HT1080 (cell line): ENCODE measurements around the gene DDTL. TPM values are rescaled to one million over a fixed set of nuclear protein-coding genes. Genes with fewer than 3 reads are reported as not detected.
A peak's percentile ranks its signal among the peaks of the same experiment; 100 is the strongest.
"Not testable (repeated sequence)": the region's sequence is repeated elsewhere in the genome, so short reads cannot be mapped to it uniquely, and the experiment has no call there.

Experiments
- DNase-seq: peaks from one replicate; pipeline ENCODE4 v3.0.0-alpha.2; 2015; ENCODE audit warnings: low read depth
- polyA plus RNA-seq, 2 experiments: library from polyadenylated mRNA; depleted of rRNA; stranded (reverse); fragments of >200 nt; gene quantifications; 2 replicates each; pipeline ENCODE4 v1.2.3, GENCODE V29; 2015
- total RNA-seq: library from RNA; depleted of rRNA; stranded (reverse); fragments of >200 nt; shearing (Covaris generic); gene quantifications from 2 replicates; pipeline ENCODE4 v1.2.3, GENCODE V29; 2014; rRNA removed

DDTL gene
- 2.9 and 5.1 TPM in 2 replicates for total RNA-seq
- 2.0 and 2.6 TPM in 2 replicates for polyA plus RNA-seq (2015; cell fraction: cytosol; rRNA removed)
- 3.8 and 4.4 TPM in 2 replicates for polyA plus RNA-seq (2015; cell fraction: nucleus; rRNA removed)

GRCh38 chr22:23966568-23966967, at the start of gene DDTL:
DDTL (plus strand) TSS chr22:23966888; CDS start chr22:23966915, 27 bp downstream.
- not testable (repeated sequence) for DNase-seq

GRCh38 chr22:23920267-23920611, 46.4 kb upstream of the DDTL start:
- not testable (repeated sequence) for DNase-seq

- DNase-seq, result peak; percentile 39
These were observed 45.0 kb upstream of the DDTL start for GRCh38 chr22:23921586-23922201.

GRCh38 chr22:23922921-23923320, 43.8 kb upstream of the DDTL start:
- no peak for DNase-seq

- no peak for DNase-seq
These were observed 41.6 kb upstream of the DDTL start for GRCh38 chr22:23925020-23925606.

- no peak for DNase-seq
These were observed 40.1 kb upstream of the DDTL start for GRCh38 chr22:23926561-23926960.

GRCh38 chr22:23938328-23939016, 28.2 kb upstream of the DDTL start:
- DNase-seq, result no peak

- no peak for DNase-seq
These were observed 27.7 kb upstream of the DDTL start for GRCh38 chr22:23939017-23939357.

GRCh38 chr22:23940166-23940565, 26.5 kb upstream of the DDTL start:
- DNase-seq, result not testable (repeated sequence)

- DNase-seq, result not testable (repeated sequence)
These were observed 19.3 kb upstream of the DDTL start for GRCh38 chr22:23947391-23947790.

- DNase-seq, result not testable (repeated sequence)
These were observed 16.9 kb upstream of the DDTL start for GRCh38 chr22:23949764-23950163.

- not testable (repeated sequence) for DNase-seq
These were observed 15.3 kb upstream of the DDTL start for GRCh38 chr22:23951383-23951782.

GRCh38 chr22:23952794-23953405, 13.8 kb upstream of the DDTL start:
- DNase-seq, result not testable (repeated sequence)

- DNase-seq, result not testable (repeated sequence)
These were observed 13.2 kb upstream of the DDTL start for GRCh38 chr22:23953485-23953884.

GRCh38 chr22:23954193-23954990, 12.3 kb upstream of the DDTL start:
- DNase-seq, result not testable (repeated sequence)

GRCh38 chr22:23954991-23955305, 11.7 kb upstream of the DDTL start:
- not testable (repeated sequence) for DNase-seq

- DNase-seq, result not testable (repeated sequence)
These were observed 10.8 kb upstream of the DDTL start for GRCh38 chr22:23955886-23956285.

GRCh38 chr22:23956301-23956900, 10.3 kb upstream of the DDTL start:
- DNase-seq, result peak; percentile 49

- DNase-seq, result not testable (repeated sequence)
These were observed 5.5 kb upstream of the DDTL start, which contains the start of gene GSTT2B for GRCh38 chr22:23961084-23961771. GSTT2B (minus strand) TSS chr22:23961195; CDS start chr22:23961131, 64 bp downstream.

- DNase-seq, result not testable (repeated sequence)
These were observed 594 bp upstream of the DDTL start for GRCh38 chr22:23966094-23966493.
